ENCODE results near the gene STAB1.

STAB1 gene

GRCh38 chr3:52502808-52503350 is 7.7 kb downstream of the STAB1 start:
- in situ Hi-C loops (cut with HindIII; ENCODE audit: low pct_ligation_motif_present, low sequenced_read_pairs), result no loop called here

DNA sequence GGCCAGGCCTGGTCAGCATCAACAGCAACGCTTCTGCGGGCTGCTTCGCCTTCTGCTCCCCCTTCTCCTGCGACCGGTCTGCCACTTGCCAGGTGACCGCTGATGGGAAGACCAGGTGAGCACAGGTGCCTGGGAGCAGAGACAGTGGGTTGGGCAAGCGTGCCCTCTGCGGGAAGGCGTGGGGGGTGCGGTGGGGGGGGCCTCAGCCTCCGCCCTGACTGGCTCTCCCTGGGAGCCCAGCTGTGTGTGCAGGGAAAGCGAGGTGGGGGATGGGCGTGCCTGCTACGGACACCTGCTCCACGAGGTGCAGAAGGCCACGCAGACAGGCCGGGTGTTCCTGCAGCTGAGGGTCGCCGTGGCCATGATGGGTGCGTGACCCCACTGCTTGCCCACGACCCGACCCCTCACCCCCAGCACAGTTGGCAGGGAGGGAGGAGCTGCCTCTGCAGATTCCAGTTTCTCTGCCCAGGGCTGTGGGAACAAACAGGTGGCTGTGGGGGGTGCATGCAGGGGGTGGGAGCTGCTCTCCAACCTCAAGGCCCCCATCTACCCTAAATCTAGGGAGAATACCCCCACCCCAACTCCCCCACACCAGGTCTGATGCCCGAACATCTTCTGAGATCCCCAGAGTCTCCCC is 8.8 kb downstream of the STAB1 start:
- Histone ChIP-seq H3K36me3 (replicated peaks) (no peaks in the 10 kb centered on the region), H3K27ac (no peak overlapping the region), H3K27me3 (replicated peaks) (no peaks in the 10 kb centered on the region), H3K4me3 (ENCODE audit: low read depth, low read length) (no peak overlapping the region)
- TF ChIP-seq, protein P1, sequence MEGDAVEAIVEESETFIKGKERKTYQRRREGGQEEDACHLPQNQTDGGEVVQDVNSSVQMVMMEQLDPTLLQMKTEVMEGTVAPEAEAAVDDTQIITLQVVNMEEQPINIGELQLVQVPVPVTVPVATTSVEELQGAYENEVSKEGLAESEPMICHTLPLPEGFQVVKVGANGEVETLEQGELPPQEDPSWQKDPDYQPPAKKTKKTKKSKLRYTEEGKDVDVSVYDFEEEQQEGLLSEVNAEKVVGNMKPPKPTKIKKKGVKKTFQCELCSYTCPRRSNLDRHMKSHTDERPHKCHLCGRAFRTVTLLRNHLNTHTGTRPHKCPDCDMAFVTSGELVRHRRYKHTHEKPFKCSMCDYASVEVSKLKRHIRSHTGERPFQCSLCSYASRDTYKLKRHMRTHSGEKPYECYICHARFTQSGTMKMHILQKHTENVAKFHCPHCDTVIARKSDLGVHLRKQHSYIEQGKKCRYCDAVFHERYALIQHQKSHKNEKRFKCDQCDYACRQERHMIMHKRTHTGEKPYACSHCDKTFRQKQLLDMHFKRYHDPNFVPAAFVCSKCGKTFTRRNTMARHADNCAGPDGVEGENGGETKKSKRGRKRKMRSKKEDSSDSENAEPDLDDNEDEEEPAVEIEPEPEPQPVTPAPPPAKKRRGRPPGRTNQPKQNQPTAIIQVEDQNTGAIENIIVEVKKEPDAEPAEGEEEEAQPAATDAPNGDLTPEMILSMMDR (IDR thresholded peaks at IDR 0.05; ENCODE audit: low read depth, low read length, missing control alignments), result no peak
- no peak for DNase-seq
- in situ Hi-C loops (cut with HindIII; ENCODE audit: low pct_ligation_motif_present, low sequenced_read_pairs), result no loop called here

More at GRCh38 chr3:52502808-52503350, 7.7 kb downstream of the STAB1 start:
- TF ChIP-seq, protein P1 (IDR thresholded peaks at IDR 0.05; ENCODE audit: low read depth, low read length, missing control alignments), result no peak
- Histone ChIP-seq H3K27ac (no peak overlapping the region), H3K27me3 (replicated peaks) (no peaks in the 10 kb centered on the region), H3K36me3 (replicated peaks) (no peaks in the 10 kb centered on the region), H3K4me3 (ENCODE audit: low read depth, low read length) (no peak overlapping the region)
- DNase-seq, result no peak

DNA sequence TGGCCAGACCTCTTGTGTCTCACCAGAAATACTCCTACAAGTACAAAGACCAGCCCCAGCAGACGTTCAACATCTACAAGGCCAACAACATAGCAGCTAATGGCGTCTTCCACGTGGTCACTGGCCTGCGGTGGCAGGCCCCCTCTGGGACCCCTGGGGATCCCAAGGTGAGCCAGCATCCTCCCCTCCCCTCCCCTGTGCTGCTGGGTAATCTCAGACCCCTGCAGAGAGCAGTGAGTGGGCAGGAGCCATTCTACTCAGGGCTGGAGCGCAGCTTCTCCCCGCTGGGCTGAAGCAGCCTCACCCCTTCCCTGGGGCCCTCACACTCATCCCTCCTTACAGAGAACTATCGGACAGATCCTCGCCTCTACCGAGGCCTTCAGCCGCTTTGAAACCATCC is 9.8 kb downstream of the STAB1 start:
- H3K27me3 ChIP-seq (replicated peaks), result no peaks in the 10 kb centered on the region
- no peak overlapping the region for H3K27ac ChIP-seq
- TF ChIP-seq, protein P1 (IDR thresholded peaks at IDR 0.05; ENCODE audit: low read depth, low read length, missing control alignments), result no peak
- DNase-seq, result no peak
- in situ Hi-C loops (cut with HindIII; ENCODE audit: low pct_ligation_motif_present, low sequenced_read_pairs), result no loop called here
- no peak overlapping the region for H3K4me3 ChIP-seq (ENCODE audit: low read depth, low read length)
- no peaks in the 10 kb centered on the region for H3K36me3 ChIP-seq (replicated peaks)

DNA sequence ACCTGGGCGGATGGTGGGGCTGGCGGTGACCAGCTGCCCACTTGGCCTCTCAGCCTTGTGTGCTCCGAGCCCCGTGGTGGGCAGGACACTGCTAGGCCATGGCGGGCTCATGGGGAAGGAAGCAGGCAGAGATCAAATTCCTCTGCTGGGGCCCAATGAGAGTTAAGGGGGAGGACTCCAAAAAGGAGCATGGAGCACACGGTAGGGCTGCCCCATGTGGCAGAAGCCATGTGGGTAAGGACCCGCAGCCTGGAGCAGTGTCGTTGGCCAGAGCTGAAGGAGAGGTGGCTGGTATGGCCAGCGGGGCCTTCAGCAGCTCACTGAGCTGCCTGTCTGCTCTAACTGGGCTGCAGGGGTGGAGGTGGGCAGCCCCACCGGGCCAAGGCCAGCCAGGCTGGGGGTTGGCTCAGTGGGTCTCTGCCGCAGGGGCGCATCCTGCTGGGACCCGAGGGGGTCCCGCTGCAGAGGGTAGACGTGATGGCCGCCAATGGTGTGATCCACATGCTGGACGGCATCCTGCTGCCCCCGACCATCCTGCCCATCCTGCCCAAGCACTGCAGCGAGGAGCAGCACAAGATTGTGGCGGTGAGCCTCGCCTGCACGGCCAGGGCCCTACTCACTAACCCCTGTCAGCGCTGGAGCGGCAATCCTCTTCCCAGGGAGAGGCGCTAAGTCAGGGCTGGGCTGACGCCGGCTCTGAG is 11.3 kb downstream of the STAB1 start:
- DNase-seq, result no peak
- Histone ChIP-seq H3K36me3 (replicated peaks) (no peaks in the 10 kb centered on the region), H3K27me3 (replicated peaks) (no peaks in the 10 kb centered on the region), H3K27ac (no peak overlapping the region), H3K4me3 (ENCODE audit: low read depth, low read length) (no peak overlapping the region)
- TF ChIP-seq, protein P1 (IDR thresholded peaks at IDR 0.05; ENCODE audit: low read depth, low read length, missing control alignments), result no peak
- in situ Hi-C loops (cut with HindIII; ENCODE audit: low pct_ligation_motif_present, low sequenced_read_pairs), result no loop called here

- in situ Hi-C loops (cut with HindIII; ENCODE audit: low pct_ligation_motif_present, low sequenced_read_pairs), result no loop called here
- DNase-seq, result no peak
- no peaks in the 10 kb centered on the region for H3K27me3 ChIP-seq (replicated peaks)
Measured at GRCh38 chr3:52507359-52507758, 12.2 kb downstream of the STAB1 start.

More at GRCh38 chr3:52507359-52507758, 12.2 kb downstream of the STAB1 start:
- Histone ChIP-seq H3K4me3 (ENCODE audit: low read depth, low read length) (no peak overlapping the region), H3K27ac (no peak overlapping the region), H3K36me3 (replicated peaks) (no peaks in the 10 kb centered on the region)
- TF ChIP-seq, protein P1 (IDR thresholded peaks at IDR 0.05; ENCODE audit: low read depth, low read length, missing control alignments), result no peak

Data from brain microvascular endothelial cell (primary cell).